ENCODE results near the gene ROS1. TPM values are rescaled to one million over a fixed set of nuclear protein-coding genes. Genes with fewer than 3 reads are reported as not detected.

Gene ROS1
- total RNA-seq, 1 experiment from 2014 or later: not detected

DNA sequence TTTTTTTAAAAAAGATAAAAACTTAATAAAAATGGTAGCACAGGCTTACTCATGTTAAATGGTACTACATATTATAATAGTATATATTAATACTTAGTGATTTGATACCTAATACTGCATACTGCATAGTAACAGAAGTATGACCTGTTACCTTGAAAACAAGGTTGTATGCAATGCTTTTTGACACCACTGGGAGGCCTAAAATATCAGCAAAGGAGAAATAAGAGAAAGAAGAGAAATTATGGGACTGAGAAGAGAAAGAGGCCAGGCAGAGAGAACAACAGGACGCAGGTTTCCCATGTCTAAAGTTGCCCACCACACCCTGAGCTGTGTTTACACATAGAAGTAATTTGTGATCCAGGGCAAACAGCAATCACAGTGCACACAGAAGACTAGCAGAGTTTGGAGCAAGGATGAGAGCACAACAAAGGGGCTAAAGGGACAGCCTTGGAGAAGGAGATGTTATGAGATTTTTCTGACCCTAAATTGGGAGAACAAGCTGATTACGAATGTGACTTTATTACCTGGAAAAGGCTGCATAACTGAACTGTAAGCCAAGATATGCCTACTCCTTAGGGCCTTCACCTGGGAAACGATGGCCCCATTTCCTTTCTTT lies 73.2 kb downstream of the ROS1 start:
- Histone ChIP-seq H3K4me2 (ENCODE audit: insufficient read depth, insufficient read length, low read length) (no peak overlapping the region), H3K9me3 (ENCODE audit: control insufficient read depth, low read depth, low read length) (no peaks in the 10 kb centered on the region), H3K27me3 (ENCODE audit: insufficient read depth, low read length) (no peaks in the 10 kb centered on the region), H3K18ac (ENCODE audit: insufficient read length, low read depth, low read length) (no peak overlapping the region), H2BK15ac (ENCODE audit: low read depth, low read length) (no peak overlapping the region), H3K79me1 (ENCODE audit: insufficient read depth, low read depth, low read length, poor library complexity, severe bottlenecking) (no peaks in the 10 kb centered on the region), H3K14ac (ENCODE audit: insufficient read depth, low read length) (no peak overlapping the region), H4K91ac (ENCODE audit: insufficient read length, low read depth, low read length) (no peak overlapping the region), H4K8ac (replicated peaks; ENCODE audit: insufficient read length, low read depth, low read length) (no peak overlapping the region), H2BK20ac (ENCODE audit: low read depth, low read length, poor library complexity, severe bottlenecking) (no peak overlapping the region), H3K4me1 (ENCODE audit: insufficient read depth, low read length) (no peaks in the 10 kb centered on the region), H3K23ac (ENCODE audit: insufficient read length, low read depth, low read length) (no peak overlapping the region), H4K5ac (ENCODE audit: insufficient read length, low read depth, low read length) (peak overlapping the region; percentile 7), H3K27ac (ENCODE audit: insufficient read length, low read depth, low read length) (no peak overlapping the region), H2BK12ac (ENCODE audit: insufficient read length, low read depth, low read length) (no peak overlapping the region), H3T11ph (ENCODE audit: low read length) (no peak overlapping the region), H4K20me1 (ENCODE audit: control insufficient read depth, insufficient read depth, insufficient read length) (no peaks in the 10 kb centered on the region), H3K23me2 (ENCODE audit: insufficient read length, low read depth, low read length, poor library complexity, severe bottlenecking) (no peaks in the 10 kb centered on the region), H3K79me2 (ENCODE audit: insufficient read depth, low read length) (no peaks in the 10 kb centered on the region), H3K4ac (ENCODE audit: low read depth, low read length) (no peak overlapping the region), H2BK120ac (ENCODE audit: low read depth, low read length, poor library complexity, severe bottlenecking) (no peak overlapping the region), H3K56ac (ENCODE audit: insufficient read length, low read depth, low read length) (no peak overlapping the region), H2AFZ (ENCODE audit: low read length) (no peak overlapping the region), H2BK5ac (ENCODE audit: insufficient read length, low read length) (no peak overlapping the region), H2AK5ac (ENCODE audit: insufficient read length, low read length) (no peak overlapping the region), H3K9ac (ENCODE audit: extremely low read depth, insufficient read length, low read length) (no peak overlapping the region)
- Mint-ChIP-seq H3K9me3 (no peaks in the 10 kb centered on the region), H3K4me3 (no peak overlapping the region), H3K27me3 (ENCODE audit: low read depth) (no peaks in the 10 kb centered on the region), H3K4me1 (peaks cover 0 to 2% of the 10 kb centered on the region in 2 experiments; a peak in 1 of 4 replicates), H3K36me3 (ENCODE audit: insufficient read depth in 1 of 3, low read depth in 3 of 3) (no peaks in the 10 kb centered on the region), H3K27ac (no peak overlapping the region; a peak in 1 of 7 replicates)
- WGBS (ENCODE audit: extremely low coverage, insufficient read length, low lambda C conversion rate): no CpG with 5 or more reads among the region's 3 CpGs
- TF ChIP-seq, protein P1, sequence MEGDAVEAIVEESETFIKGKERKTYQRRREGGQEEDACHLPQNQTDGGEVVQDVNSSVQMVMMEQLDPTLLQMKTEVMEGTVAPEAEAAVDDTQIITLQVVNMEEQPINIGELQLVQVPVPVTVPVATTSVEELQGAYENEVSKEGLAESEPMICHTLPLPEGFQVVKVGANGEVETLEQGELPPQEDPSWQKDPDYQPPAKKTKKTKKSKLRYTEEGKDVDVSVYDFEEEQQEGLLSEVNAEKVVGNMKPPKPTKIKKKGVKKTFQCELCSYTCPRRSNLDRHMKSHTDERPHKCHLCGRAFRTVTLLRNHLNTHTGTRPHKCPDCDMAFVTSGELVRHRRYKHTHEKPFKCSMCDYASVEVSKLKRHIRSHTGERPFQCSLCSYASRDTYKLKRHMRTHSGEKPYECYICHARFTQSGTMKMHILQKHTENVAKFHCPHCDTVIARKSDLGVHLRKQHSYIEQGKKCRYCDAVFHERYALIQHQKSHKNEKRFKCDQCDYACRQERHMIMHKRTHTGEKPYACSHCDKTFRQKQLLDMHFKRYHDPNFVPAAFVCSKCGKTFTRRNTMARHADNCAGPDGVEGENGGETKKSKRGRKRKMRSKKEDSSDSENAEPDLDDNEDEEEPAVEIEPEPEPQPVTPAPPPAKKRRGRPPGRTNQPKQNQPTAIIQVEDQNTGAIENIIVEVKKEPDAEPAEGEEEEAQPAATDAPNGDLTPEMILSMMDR (conservative IDR thresholded peaks at IDR 0.05): peak; percentile 60
- DNase-seq: no peak
